ENCODE measurements around the gene B9D1.

Gene B9D1

DNA sequence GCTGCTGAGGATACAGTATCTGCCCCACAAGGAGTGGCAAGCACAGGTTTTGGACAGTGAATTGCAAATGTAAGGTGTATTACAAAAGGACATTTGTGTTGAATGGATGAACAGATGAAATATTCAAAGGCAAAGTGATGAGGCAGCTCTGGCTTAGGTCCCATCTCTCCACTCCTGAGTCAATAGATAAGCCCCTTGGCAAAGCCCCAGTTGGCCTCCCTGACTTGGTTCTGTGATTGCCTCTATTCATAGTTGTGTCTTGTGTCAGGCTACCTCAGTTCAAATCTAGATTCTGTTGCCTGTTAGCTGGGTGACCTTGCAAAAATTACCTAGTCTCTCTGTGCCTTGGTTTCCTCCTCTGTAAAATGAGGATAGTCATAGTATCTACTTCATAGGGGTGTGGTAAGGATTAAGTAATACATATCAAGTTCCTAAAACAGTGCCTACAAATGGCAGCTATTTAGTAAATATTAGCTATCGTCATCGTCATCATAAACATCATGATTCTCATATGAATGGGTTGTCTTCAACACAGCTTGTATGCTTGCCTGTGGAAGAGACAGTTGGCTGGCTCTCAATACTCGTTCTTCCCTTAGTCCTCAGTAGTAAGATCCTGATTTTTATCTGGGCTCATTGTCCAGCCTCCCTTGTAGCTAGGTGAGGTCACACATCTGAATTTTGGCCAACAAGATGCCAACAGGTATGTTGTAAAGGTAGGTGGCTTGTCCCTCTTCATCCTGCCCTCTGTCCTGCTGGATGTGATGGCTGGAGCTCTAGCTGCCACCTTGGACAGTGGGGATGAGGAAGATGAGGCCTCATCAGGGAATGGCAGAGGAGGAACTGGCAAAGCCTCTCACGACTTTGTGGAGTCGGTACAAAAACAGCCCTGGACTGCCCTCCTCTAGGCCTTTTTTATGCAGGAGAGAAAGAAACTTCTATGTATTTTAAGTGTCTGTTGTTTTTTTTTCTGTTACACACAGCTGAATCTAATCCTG is 26.6 kb upstream of the B9D1 start:
- DNase-seq, result no peak

DNA sequence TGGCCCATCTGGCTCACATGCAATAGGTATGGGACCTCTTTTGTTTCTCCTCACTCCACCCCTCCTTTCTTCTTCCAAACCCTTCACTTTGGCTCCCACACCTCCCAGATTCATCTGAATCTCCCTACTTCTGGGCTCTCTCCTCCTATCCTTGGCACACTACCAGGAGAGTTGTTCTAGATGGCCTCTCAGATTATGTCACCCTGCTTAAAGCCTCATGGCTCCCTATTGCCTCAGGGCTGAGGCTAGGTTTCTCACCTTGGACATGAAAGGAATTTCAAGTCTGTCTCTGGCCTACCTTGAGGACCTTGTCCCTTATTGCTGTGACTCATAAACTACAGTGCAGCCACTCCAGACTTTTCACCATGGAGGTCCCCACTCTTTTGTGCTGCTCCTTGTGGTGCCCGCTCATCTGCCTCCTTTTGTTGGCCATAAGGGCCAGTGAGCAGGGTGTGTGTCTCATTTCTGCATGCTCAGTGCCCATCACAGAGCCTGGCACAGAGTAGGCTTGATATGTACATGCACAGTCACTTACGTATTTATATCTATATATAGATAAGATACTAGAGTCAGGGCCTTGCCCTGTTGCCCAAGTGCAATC is 25.5 kb upstream of the B9D1 start:
- no peak for DNase-seq

DNA sequence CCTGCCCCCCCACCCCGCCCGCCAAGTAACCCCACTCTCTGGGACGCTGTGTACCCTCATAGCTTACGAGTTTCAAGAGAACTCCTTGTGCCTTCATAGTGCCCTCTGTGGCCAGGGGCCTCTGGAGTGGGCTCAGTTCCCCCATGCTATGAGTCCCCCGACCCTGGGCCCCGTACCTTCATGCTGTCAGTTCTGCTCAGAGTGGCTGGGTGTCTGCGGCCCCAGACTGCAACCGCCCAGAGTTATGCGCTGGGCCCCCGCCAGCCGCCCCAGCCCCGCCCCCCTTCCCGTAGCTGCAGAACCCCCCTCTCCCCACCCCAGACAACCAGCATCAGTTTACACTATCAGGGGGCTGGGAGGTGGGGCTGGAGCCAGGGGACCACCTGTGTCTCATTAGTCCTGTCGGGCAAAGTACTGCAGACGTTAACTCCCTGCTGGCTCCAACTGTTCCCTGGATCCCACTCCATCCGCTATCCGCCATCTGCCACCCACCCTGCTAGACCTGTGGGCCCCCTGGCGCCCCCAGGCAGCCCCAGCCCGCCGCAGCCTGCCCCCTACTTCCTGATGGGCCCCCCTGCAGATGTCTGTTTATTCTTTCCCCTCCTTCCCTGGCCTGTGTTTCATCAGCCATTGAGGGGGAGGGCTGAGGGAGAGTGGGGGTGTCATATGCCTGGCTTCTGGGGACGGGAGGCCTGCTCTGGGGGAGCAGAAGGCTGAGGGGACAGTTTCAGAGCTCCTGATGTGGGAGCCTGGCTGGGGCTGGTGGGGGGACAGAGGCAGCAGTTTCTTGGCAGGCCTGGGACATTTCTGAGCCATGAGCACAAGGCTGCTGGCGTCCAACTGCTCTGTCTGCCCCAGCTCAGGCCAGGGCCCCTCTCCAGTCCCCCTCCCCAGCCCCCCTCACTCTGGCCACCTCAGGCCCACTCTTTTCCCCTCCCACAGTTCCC is 24.7 kb upstream of the B9D1 start, which contains the start of gene MFAP4:
MFAP4 (minus strand) TSS at position 217 of the 947 bp plus-strand sequence; CDS start at position 182, 35 bp downstream.
- DNase-seq, result no peak

DNA sequence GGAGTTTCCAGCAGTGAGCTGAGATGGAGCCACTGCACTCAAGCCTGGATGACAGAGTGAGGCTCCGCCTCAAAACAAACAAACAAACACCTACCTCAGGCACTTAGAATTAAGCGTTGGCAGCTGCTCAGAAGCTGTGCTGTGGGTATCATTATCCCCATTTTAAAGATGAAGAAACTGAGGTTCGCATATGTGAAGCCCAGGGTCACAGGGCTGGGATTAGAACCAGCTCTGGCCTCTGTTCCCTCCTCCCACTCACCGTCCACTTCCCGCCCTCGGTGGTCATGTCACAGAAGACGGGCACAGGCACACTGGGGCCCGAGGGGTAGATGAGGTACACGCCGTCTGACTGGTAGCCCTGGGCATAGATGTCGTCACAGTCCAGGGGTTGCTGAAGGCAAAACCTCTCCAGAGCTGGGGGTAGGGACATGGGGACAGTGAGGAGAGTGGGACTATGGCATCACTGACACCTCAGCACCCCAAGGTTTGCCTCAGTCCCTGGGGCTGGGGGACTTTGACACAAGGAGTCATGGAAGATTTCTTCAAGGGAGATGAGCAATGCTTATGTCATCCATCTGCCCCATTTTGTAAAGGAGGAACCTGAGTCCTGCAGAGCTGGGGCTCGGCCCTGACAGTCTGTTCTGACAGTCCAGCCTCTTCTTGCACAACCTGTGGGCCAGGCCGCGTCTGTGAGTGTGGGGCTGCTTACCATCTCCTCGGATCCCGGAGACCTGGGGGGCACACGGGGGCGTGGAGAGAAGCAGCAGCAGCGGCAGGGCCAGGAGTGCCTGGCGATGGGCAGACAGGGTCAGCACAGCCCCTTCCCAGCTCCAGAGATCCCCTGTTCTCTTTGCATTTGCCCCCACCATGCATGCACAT is 23.8 kb upstream of the B9D1 start:
- no peak for DNase-seq

DNA sequence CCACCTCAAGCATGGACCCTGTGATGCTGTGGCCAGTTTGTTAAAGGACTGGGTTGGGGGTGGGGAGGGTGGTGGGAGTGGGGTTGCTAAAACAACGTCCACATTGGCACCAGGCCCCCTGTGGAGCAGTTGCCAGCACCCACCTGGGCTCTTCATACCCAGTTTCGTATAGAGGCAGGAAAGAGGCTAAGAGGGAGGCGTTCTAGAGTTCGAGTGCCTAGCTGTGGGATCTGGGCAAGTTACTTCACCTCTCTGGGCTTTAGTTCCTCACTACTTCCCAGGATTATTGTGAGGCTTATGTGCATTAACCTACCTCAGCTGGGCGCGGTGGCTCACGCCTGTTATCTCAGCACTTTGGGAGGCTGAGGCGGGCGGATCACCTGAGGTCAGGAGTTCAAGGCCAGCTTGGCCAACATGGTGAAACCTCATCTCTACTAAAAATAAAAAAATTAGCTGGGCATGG is 23.0 kb upstream of the B9D1 start:
- no peak for DNase-seq

DNA sequence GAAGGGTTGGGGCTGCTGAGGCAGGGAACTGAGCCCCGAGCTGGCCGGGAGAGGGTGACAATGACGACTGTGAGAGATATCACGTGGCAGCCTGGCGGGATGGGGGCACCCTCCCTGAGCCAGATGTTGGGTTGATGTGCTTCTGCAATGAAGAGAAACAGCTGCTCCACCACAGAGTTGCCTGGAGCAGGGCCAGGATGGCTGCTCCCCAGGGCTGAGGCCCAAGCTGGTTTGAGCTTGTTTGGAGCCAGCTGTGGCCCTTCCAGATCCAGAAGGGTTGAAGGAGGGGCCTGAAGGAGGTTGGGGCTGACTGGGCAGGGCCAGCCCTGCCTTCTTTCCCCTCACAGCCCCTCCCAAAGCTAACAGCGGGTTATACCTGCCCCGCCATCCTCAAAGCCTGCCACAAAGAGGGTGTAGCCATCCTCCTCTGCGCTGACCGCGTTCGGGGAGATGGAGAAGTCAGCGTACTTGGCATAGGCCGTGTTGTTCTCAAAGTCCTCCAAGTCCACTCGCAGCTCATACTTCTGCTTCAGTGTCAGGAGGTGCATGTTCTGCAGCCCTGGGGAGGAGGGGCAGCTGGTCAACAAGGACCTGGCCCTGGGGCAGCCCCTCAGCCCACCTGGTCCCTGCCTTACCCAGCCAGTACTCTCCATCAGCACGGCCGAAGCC is 22.3 kb upstream of the B9D1 start:
- peak; percentile 76 to 90 for DNase-seq

DNA sequence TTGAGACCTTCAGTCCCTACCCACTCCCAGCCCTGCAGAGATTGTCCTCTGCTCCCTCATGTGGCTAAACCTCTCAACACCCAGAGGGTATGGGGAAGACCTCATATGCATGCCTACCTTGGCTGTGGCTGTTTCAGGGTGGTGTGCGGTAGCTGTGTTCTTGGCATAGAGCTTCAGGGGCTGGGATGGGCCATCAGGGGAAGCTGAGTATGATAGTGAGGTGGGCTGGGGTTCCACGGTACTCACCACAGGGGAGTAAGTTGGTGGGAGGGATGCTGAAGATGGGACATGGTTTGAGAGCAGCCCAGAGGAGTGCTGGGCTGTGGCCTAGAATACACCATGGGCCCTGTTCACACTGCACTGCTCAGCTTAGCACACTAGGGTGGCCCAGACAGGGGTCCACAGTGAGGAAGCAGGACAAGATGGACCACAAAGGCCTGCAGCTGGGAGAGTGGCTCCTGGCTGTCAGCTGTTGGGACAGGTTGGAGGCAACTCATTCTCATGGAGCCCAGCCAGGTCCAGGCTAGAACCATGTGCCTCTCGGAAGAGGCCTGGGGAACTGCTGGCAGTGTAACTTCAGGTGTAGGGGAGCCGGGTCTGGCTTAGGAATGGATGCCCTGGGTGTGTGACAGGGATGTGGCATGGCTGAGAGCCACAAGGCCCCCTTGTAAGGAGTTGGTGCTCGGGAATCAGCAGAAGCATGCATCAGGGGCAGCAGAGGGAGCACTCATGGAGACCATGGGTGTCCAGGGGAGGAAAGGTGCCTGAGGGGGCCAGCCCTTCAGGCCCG is 21.4 kb upstream of the B9D1 start:
- DNase-seq, result no peak

DNA sequence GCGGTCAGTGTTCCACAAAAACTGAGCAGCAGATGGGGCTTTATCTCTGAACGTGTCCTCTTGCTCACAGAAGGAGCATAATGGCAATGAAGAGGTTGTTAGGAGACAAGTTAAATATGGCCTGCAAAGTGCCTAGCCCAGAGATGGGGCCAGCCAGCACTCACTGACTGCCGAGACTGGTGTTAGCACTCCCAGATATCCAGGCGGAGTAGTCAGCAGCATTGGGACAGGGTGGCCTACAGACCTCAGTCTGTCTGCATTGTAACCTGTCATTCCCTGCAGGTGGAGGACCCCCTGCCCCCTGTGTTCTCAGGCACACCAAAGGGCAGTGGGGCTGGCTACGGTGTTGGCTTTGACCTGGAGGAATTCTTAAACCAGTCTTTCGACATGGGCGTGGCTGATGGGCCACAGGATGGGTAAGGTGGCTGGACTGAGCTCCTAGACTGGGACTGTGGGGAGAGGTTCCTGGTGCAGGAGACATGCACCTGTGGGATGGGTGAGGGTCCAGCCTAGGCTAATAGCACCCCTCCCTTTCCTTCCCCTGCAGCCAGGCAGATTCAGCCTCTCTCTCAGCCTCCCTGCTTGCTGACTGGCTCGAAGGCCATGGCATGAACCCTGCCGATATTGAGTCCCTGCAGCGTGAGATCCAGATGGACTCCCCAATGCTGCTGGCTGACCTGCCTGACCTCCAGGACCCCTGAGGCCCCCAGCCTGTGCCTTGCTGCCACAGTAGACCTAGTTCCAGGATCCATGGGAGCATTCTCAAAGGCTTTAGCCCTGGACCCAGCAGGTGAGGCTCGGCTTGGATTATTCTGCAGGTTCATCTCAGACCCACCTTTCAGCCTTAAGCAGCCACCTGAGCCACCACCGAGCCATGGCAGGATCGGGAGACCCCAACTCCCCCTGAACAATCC is 20.3 kb upstream of the B9D1 start:
- no peak for DNase-seq

DNA sequence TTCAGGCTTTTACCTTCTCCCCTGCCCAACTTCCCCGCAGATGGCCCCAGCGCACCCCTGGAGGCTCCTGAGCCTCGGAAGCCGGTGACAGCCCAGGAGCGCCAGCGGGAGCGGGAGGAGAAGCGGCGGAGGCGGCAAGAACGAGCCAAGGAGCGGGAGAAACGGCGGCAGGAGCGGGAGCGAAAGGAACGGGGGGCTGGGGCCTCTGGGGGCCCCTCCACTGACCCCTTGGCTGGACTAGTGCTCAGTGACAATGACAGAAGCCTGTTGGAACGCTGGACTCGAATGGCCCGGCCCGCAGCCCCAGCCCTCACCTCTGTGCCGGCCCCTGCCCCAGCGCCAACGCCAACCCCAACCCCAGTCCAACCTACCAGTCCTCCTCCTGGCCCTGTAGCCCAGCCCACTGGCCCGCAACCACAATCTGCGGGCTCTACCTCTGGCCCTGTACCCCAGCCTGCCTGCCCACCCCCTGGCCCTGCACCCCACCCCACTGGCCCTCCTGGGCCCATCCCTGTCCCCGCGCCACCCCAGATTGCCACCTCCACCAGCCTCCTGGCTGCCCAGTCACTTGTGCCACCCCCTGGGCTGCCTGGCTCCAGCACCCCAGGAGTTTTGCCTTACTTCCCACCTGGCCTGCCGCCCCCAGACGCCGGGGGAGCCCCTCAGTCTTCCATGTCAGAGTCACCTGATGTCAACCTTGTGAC is 19.4 kb upstream of the B9D1 start:
- DNase-seq, result no peak

DNA sequence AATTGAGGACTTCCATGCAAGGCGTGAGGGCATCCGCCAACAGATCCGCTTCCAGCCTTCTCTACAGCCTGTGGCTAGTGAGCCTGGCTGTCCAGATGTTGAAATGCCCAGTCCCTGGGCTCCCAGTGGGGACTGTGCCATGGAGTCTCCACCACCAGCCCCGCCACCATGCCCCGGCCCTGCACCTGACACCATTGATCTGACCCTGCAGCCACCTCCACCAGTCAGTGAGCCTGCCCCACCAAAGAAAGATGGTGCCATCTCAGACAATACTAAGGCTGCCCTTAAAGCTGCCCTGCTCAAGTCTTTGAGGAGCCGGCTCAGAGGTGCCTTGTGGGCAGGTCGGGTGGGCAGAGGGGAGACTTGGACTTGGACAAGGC is 18.8 kb upstream of the B9D1 start:
- DNase-seq, result no peak

DNA sequence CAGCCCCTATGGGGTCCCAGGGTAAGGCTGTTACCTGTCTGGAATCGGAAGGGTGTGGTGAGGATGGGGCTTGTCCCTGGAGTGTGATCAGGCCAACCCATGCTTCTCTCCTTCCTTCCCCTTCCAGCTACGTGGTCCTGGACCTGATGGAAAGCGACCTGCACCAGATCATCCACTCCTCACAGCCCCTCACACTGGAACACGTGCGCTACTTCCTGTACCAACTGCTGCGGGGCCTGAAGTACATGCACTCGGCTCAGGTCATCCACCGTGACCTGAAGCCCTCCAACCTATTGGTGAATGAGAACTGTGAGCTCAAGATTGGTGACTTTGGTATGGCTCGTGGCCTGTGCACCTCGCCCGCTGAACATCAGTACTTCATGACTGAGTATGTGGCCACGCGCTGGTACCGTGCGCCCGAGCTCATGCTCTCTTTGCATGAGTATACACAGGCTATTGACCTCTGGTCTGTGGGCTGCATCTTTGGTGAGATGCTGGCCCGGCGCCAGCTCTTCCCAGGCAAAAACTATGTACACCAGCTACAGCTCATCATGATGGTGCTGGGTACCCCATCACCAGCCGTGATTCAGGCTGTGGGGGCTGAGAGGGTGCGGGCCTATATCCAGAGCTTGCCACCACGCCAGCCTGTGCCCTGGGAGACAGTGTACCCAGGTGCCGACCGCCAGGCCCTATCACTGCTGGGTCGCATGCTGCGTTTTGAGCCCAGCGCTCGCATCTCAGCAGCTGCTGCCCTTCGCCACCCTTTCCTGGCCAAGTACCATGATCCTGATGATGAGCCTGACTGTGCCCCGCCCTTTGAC is 18.2 kb upstream of the B9D1 start:
- no peak for DNase-seq

DNA sequence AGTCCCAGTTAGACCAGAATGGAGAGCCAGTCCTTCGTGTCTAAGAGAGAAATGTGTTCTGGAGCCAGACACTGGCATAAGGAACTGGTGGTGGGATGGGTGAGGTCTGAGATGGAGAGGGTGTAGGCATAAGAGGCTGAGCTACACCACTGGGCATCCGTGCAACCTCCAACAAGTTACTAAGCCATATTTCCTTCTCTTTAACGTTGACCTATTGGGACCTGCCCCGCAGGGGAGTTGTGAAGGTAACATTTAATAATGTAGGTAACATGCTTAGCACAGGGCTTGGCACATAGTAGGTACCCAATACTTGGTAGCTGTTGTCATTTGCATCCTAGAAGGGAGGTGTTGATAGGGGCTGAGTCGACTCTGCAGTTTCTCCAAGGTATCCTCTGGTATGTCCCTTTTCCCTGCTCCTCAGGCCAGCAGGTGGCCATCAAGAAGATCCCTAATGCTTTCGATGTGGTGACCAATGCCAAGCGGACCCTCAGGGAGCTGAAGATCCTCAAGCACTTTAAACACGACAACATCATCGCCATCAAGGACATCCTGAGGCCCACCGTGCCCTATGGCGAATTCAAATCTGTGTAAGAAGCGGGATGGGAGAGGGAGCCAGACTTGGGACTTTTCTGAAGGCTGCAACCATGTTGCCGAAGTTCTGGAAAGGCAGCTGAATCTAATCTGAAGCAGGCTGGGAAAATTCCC is 17.0 kb upstream of the B9D1 start:
- DNase-seq, result no peak

DNA sequence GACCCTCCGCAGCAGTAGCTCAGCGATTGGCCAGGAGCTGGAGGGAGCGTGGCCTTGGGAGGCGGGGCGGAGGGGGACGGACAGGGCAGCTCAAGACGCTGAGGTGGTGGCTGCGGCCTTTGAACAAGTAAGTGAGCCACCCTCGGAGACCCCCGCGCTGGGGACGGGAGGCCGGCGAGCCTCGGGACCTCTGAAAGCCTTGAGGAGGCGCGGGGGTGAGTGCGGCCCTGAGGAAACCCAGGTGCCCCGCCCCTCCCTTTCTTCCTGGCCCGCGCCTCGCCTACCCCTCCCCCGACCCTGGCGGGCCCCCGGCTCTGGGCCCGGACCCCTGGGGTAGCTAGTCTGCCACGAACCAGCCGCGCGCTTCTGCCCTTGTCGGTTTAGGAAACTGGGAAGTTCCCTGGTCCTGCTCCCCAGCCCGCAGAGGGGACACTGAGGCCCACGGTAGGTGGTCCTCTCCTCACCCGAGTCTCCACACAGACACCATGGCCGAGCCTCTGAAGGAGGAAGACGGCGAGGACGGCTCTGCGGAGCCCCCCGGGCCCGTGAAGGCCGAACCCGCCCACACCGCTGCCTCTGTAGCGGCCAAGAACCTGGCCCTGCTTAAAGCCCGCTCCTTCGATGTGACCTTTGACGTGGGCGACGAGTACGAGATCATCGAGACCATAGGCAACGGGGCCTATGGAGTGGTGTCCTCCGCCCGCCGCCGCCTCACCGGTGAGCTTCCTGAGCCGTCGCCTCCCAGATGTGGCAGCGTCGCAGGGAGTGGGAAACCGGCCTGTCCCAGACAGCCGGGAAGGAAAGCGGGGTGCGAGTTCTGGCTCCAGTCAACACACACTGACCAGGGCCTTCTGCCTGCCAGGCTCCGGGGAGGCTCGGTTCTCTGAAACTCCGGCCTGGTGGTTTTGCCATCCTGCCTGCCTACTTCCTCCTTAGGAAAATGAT is 16.2 kb upstream of the B9D1 start, which contains the start of gene MAPK7:
MAPK7 (plus strand) TSS at position 83 of the 945 bp plus-strand sequence; CDS start at position 486, 403 bp downstream.
- DNase-seq, result no peak

DNA sequence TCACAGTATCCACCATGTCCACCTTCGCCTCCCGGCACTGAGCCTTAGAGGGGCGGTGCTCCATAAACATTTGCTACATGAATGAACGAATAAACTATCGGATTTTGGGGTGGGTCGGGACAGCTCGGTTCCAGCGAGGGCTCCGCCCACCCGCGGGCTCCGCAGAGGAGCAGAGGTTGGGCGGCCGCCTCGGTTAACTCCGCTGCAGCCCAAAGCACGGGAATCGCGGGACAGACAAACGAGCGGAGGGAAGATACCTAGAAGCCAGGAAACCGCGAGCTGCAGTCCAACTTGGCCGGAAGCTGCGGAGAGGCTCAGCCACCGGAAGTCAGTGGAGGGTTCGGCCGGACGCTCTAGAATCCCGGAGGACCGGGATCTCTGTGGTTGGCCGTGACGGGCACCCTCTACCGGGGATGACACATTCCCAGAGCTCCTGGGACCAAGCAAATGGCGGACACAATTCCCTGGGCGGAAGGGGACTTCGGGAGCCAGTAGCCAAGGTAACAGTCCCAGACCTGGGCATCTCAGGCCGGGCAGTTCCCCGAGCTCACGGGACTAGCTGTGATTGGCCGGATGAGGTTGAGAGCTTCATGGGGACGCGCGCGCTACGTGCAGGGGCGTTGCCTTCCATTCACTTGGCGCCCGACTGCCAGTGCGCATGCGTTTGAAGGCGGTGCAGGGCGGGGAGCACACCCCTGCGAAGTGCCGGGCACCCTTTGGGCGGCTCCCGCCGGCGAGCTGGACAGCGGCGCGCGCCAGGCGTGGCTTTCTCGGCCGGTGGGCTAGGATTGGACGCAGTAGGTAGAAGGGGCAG is 15.3 kb upstream of the B9D1 start:
- DNase-seq, result peak; percentile 98 to 99

DNA sequence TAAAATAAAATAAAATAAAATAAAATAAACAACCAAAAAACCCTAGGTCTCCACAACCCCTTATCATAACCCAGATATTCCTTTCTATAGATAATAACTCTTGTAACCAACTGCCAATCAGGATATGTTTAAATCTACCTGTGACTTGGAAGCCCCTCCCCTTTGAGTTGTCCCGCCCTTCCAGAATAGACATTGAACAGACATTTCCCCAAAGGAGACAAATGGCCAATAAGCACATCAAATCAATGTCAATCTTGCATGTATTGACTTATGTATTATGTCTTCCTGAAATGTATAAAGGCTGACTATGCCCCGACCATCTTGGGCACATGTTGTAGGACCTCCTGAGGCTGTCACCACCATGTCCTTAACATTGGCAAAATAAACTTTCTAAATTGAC is 14.3 kb upstream of the B9D1 start:
- DNase-seq, result no peak

All from hippocampal formation (tissue), 2 donors.